ENCODE data around the gene ZNF280D. TPM values are rescaled to one million over a fixed set of nuclear protein-coding genes. Genes with fewer than 3 reads are reported as not detected.

The ZNF280D gene
- total and polyA plus RNA-seq, 2 of the 13 experiments (the other 11 are each of a cell fraction or from before 2014, with no cell fraction given), result 7.1 to 11.9 TPM

GRCh38 chr15:56732135-56732885, 999 bp downstream of the ZNF280D start:
- ATAC-seq (peak; percentile 49), DNase-seq (ENCODE audit: low spot score) (peak; percentile 11), FAIRE-seq (no peak)
- BruUV-seq (replicated peaks), result TSS peak; percentile 62
- in situ Hi-C loops (cut with HindIII; ENCODE audit: extremely low pct_ligation_motif_present, low pct_unique_long_range_greater_than_20kb) (no loop called here), intact Hi-C loops (cut with micrococcal nuclease; ENCODE audit: unreplicated experiment) (loop anchor here (10.0 kb wide), 1 partner anchor 238 kb away; no protein-coding TSS in a partner anchor)
- 3% methylated on average over 12 of the region's 12 CpGs for WGBS (ENCODE audit: low lambda C conversion rate)
- peaks cover 49% of the 10 kb centered on the region for H3K4me1 ChIP-seq (ENCODE audit: insufficient read depth, low read length)
- peaks cover 13% of the 10 kb centered on the region for H3K79me2 ChIP-seq (ENCODE audit: insufficient read depth, low read length)
- peak overlapping the region; percentile 93 for H2AFZ ChIP-seq (ENCODE audit: low read length)
- no peaks in the 10 kb centered on the region; a peak in 1 of 5 replicates for H3K27me3 ChIP-seq (ENCODE audit: control insufficient read depth in 1 of 2, insufficient read depth in 2 of 2, low read length in 2 of 2)
- H3K9me3 ChIP-seq (ENCODE audit: low read length), result peaks cover 7% of the 10 kb centered on the region; the same call in 1 of the 2 replicates
- H3K9ac ChIP-seq (ENCODE audit: insufficient read depth, low read depth, low read length), result peak overlapping the region; percentile 96
- H3K27ac ChIP-seq (ENCODE audit: extremely low read length, insufficient read depth, low read length), result peak overlapping the region; percentile 88
- H3K4me2 ChIP-seq (ENCODE audit: low read depth, low read length), result peak overlapping the region; percentile 98
- ChIA-PET POLR2A (interaction anchor here (1.1 kb wide), 1 partner anchor 41 kb away, joined by 4 read pairs; no protein-coding TSS in a partner anchor), CTCF (ENCODE audit: low intra/inter-chr PET ratio, low total read pairs) (no interaction called here)
- H3K4me3 ChIP-seq (replicated peaks in 1 of 3; ENCODE audit: insufficient read depth in 1 of 3, low read depth in 2 of 3, low read length in 3 of 3), result peak overlapping the region; percentile 65 to 84 (median 78)
- H4K20me1 ChIP-seq (ENCODE audit: insufficient read depth, low read length), result no peaks in the 10 kb centered on the region
- no peaks in the 10 kb centered on the region for H3K36me3 ChIP-seq (replicated peaks in 1 of 2; ENCODE audit: control insufficient read depth in 1 of 2, insufficient read depth in 2 of 2, low read length in 2 of 2)
- TF ChIP-seq ZNF607 (CRISPR knock-in tag; IDR thresholded peaks at IDR 0.05; ENCODE audit: borderline replicate concordance) (no peak), SMAD9 (CRISPR knock-in tag; IDR thresholded peaks at IDR 0.05) (no peak), THAP11 (CRISPR knock-in tag; IDR thresholded peaks at IDR 0.05) (no peak), POLR2G (IDR thresholded peaks at IDR 0.05; ENCODE audit: low read depth, low read length) (no peak), PAXIP1 (CRISPR knock-in tag; conservative IDR thresholded peaks at IDR 0.05) (peak; percentile 42; the same call in 1 of the 2 replicates), ZNF740 (CRISPR knock-in tag; IDR thresholded peaks at IDR 0.05) (no peak), ZBTB44 (CRISPR knock-in tag; IDR thresholded peaks at IDR 0.05) (no peak), NFIB (CRISPR knock-in tag; IDR thresholded peaks at IDR 0.05; ENCODE audit: borderline replicate concordance) (no peak), ZNF775 (CRISPR knock-in tag; IDR thresholded peaks at IDR 0.05; ENCODE audit: borderline replicate concordance) (no peak), PAF1 (CRISPR knock-in tag; IDR thresholded peaks at IDR 0.05) (no peak), ZNF362 (CRISPR knock-in tag; IDR thresholded peaks at IDR 0.05; ENCODE audit: borderline replicate concordance) (peak; percentile 66), GATAD2A (CRISPR knock-in tag; IDR thresholded peaks at IDR 0.05) (0 out of 2 replicates have a peak, but pooled peaks have one; percentile 8), NBN (conservative IDR thresholded peaks at IDR 0.05) (no peak), ZNF720 (CRISPR knock-in tag; IDR thresholded peaks at IDR 0.05) (no peak), PHF21A (CRISPR knock-in tag; IDR thresholded peaks at IDR 0.05) (no peak), SOX13 (IDR thresholded peaks at IDR 0.05) (no peak), SOX13 (CRISPR knock-in tag; conservative IDR thresholded peaks at IDR 0.05 in 1 of 2, IDR thresholded peaks at IDR 0.05 in 1 of 2) (no peak), SAFB2 (CRISPR knock-in tag; IDR thresholded peaks at IDR 0.05; ENCODE audit: borderline replicate concordance, low read depth) (no peak)
